Measurements from ENCODE around the gene RAB44. TPM values are rescaled to one million over a fixed set of nuclear protein-coding genes. Genes with fewer than 3 reads are reported as not detected.

Gene RAB44
- total and polyA plus RNA-seq, 2 of the 13 experiments (the other 11 are each of a cell fraction or from before 2014, with no cell fraction given), result not detected

DNA sequence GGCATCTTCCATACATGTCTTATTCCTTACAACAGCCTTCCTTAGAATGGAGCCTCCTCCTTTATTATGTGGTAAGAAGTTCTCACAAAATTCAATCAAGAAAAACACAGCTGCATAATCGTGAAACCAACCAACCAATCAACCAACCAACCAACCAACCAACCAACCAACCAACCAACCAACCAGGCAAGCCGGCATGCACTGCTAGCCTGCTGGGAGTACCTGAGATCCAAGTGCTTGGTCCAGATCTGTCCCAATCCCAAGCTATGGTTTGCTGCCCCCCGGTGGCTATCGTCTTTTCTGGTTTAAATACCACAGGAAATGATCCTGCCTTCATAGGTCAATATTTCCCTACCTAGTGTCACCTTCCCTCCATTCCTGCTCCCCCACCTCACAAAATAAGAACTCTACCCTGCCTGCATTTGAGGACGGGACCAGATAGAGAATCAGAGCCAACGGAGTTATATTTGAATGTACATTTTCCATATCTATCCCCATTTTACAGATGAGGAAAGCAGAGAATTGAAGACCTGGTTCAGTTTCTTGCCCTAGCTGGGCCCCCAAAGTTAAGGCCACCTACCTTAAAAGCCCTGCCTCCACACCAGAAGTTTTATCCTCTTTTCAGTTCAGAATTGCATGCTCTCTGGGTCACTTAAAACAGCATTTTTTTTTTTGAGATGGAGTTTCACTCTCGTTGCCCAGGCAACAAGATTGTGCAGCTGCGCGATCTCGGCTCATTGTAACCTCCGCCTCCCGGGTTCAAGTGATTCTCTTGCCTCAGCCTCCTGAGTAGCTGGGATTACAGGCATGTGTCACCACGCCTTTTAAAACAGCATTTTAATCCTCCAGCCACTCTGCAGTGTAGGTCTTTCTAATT is 27.1 kb downstream of the RAB44 start (continued):
- TF ChIP-seq ZNF121 (CRISPR knock-in tag; IDR thresholded peaks at IDR 0.05), result no peak
- no peak for TF ChIP-seq DDIT3 (CRISPR knock-in tag; IDR thresholded peaks at IDR 0.05)
- TF ChIP-seq CREM (IDR thresholded peaks at IDR 0.05), result no peak
- no peak for TF ChIP-seq CREM (CRISPR knock-in tag; IDR thresholded peaks at IDR 0.05)
- no peak for TF ChIP-seq ZNF17 (CRISPR knock-in tag; IDR thresholded peaks at IDR 0.05)
- TF ChIP-seq ZNF615 (CRISPR knock-in tag; IDR thresholded peaks at IDR 0.05; ENCODE audit: borderline replicate concordance), result no peak
- TF ChIP-seq ZNF782 (CRISPR knock-in tag; IDR thresholded peaks at IDR 0.05; ENCODE audit: borderline replicate concordance), result no peak
- TF ChIP-seq ZNF570 (CRISPR knock-in tag; IDR thresholded peaks at IDR 0.05; ENCODE audit: borderline replicate concordance), result no peak
- no peak for TF ChIP-seq ZNF430 (CRISPR knock-in tag; IDR thresholded peaks at IDR 0.05)
- no peak for TF ChIP-seq KMT2A (CRISPR knock-in tag; IDR thresholded peaks at IDR 0.05)
- TF ChIP-seq SETDB1 (CRISPR knock-in tag; IDR thresholded peaks at IDR 0.05; ENCODE audit: borderline replicate concordance), result no peak
- no peak for TF ChIP-seq MYPOP (CRISPR knock-in tag; IDR thresholded peaks at IDR 0.05)
- no peak for TF ChIP-seq ZNF543 (CRISPR knock-in tag; IDR thresholded peaks at IDR 0.05)
- TF ChIP-seq ZNF83 (CRISPR knock-in tag; IDR thresholded peaks at IDR 0.05; ENCODE audit: borderline replicate concordance), result no peak
- no peak for TF ChIP-seq YY1 (IDR thresholded peaks at IDR 0.05; ENCODE audit: insufficient read depth, insufficient replicate concordance, low read depth, low read length)
- no peak for TF ChIP-seq ZNF281 (CRISPR knock-in tag; IDR thresholded peaks at IDR 0.05; ENCODE audit: borderline replicate concordance)
- no peak for TF ChIP-seq ZZZ3 (CRISPR knock-in tag; IDR thresholded peaks at IDR 0.05; ENCODE audit: borderline replicate concordance)
- TF ChIP-seq TIGD3 (CRISPR knock-in tag; IDR thresholded peaks at IDR 0.05; ENCODE audit: borderline replicate concordance), result no peak
- 0 out of 2 replicates have a peak, but pooled peaks have one; percentile 45 for TF ChIP-seq ZFP37 (CRISPR knock-in tag; IDR thresholded peaks at IDR 0.05; ENCODE audit: borderline replicate concordance)
- TF ChIP-seq THRA (CRISPR knock-in tag; IDR thresholded peaks at IDR 0.05; ENCODE audit: borderline replicate concordance), result 0 out of 2 replicates have a peak, but pooled peaks have one; percentile 35
- TF ChIP-seq ARNT (IDR thresholded peaks at IDR 0.05), result no peak
- no peak for TF ChIP-seq MLLT10 (CRISPR knock-in tag; IDR thresholded peaks at IDR 0.05)
- no peak for TF ChIP-seq ZBTB21 (CRISPR knock-in tag; IDR thresholded peaks at IDR 0.05)
- TF ChIP-seq CENPX (CRISPR knock-in tag; IDR thresholded peaks at IDR 0.05), result no peak
